ENCODE measurements around the gene CCDC6.
A peak's percentile ranks its signal among the peaks of the same experiment; 100 is the strongest.

The CCDC6 gene

DNA sequence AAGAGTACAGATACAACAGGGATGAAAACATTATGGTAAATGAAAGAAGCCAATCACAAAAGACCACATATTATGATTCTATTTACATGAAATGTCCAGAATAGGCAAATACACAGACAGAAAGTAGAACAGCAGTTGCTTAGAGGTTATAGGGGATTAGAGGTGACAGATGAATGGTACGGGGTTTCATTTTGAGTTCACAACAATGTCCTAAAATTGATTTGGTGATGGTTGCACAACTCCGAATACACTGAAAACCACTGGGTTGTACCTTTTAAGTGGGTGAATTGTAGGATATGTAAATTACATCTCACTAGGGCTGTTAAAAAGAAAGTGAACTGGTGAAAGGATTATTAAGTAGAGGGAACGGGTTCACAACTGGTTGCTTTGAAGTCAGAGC, 76.8 kb downstream of the CCDC6 start:
- in situ Hi-C loops (cut with MboI; ENCODE audit: low pct_unique_long_range_greater_than_20kb, low sequenced_read_pairs, unreplicated experiment) = no loop called here
- DNase-seq (ENCODE audit: low spot score) = peak; percentile 28
- no peak for TF ChIP-seq CTCF (IDR thresholded peaks at IDR 0.05; ENCODE audit: extremely low read depth, insufficient read depth, missing control alignments)

DNA sequence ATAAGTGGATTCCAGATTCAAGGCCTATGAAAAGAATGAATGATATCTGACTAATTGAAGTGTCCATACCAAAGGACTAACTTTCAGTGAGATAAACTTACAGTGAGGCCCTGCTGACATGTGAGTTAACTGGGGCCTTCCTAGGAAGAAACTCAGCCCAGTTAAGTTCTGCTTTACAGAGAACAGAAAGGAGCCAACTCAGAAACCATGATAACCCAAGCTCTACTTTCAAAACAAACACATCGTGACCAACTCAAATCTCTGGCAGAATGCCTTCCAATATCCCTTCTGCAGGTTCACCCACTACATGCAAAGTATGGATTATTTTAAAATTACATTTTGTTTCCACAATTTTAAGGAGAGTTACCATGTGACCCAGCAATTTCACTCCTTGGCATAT, 77.3 kb downstream of the CCDC6 start:
- in situ Hi-C loops (cut with MboI; ENCODE audit: low pct_unique_long_range_greater_than_20kb, low sequenced_read_pairs, unreplicated experiment) = no loop called here
- TF ChIP-seq CTCF (IDR thresholded peaks at IDR 0.05; ENCODE audit: extremely low read depth, insufficient read depth, missing control alignments) = no peak
- DNase-seq (ENCODE audit: low spot score) = no peak

DNA sequence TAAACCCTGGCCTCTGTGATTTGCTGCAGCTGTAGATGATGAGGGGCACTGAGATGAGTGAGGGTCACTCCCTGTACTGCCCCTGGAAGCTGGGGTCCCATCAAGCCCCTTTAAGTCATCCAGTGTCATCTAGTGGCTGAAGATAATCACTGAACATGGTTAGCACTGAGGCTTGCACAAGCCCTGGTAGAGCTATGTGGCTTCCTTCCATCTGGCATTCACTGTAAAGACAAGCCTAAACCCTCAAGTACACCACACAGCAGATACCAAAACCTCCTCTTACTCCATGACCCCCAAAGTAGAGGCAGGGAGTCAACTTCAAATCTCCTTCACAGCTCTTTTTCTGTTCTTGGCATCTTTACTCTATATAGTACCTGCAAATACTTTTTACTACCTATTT, 80.4 kb downstream of the CCDC6 start:
- no peak for DNase-seq (ENCODE audit: low spot score)
- in situ Hi-C loops (cut with MboI; ENCODE audit: low pct_unique_long_range_greater_than_20kb, low sequenced_read_pairs, unreplicated experiment) = no loop called here
- TF ChIP-seq CTCF (IDR thresholded peaks at IDR 0.05; ENCODE audit: extremely low read depth, insufficient read depth, missing control alignments) = no peak

GRCh38 chr10:59823751-59824150, 82.6 kb downstream of the CCDC6 start:
- in situ Hi-C loops (cut with MboI; ENCODE audit: low pct_unique_long_range_greater_than_20kb, low sequenced_read_pairs, unreplicated experiment) = no loop called here
- TF ChIP-seq CTCF (IDR thresholded peaks at IDR 0.05; ENCODE audit: extremely low read depth, insufficient read depth, missing control alignments) = no peak
- no peak for DNase-seq (ENCODE audit: low spot score)

DNA sequence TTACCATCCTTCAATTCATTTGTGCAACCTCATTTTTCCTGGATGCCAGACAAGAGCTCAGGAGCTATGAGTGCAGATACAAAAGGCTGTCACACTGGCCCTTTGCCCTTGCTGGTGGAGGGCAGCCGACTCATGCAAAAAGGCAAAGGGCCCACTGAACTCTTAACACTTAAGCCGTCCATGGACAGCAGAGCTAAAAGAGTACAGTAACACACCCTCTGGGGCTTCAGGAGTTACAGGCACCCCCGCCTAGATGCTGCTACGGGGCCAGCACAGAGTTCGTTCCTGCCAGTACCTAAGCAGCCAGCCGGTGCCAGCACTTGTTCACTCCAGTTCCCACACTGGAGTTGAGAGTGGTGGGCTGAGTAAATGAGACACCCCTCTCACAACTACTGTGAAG, 83.2 kb downstream of the CCDC6 start:
- DNase-seq (ENCODE audit: low spot score) = no peak
- TF ChIP-seq CTCF (IDR thresholded peaks at IDR 0.05; ENCODE audit: extremely low read depth, insufficient read depth, missing control alignments) = no peak
- in situ Hi-C loops (cut with MboI; ENCODE audit: low pct_unique_long_range_greater_than_20kb, low sequenced_read_pairs, unreplicated experiment) = no loop called here

- TF ChIP-seq CTCF (IDR thresholded peaks at IDR 0.05; ENCODE audit: extremely low read depth, insufficient read depth, missing control alignments) = no peak
- in situ Hi-C loops (cut with MboI; ENCODE audit: low pct_unique_long_range_greater_than_20kb, low sequenced_read_pairs, unreplicated experiment) = no loop called here
- no peak for DNase-seq (ENCODE audit: low spot score)
Measured at GRCh38 chr10:59820471-59820870, 85.9 kb downstream of the CCDC6 start.

- TF ChIP-seq CTCF (IDR thresholded peaks at IDR 0.05; ENCODE audit: extremely low read depth, insufficient read depth, missing control alignments) = no peak
- in situ Hi-C loops (cut with MboI; ENCODE audit: low pct_unique_long_range_greater_than_20kb, low sequenced_read_pairs, unreplicated experiment) = loop anchor here (10.0 kb wide), 1 partner anchor 185 kb away; no protein-coding TSS in a partner anchor
Measured at GRCh38 chr10:59819683-59820082, 86.7 kb downstream of the CCDC6 start.

More at GRCh38 chr10:59819683-59820082, 86.7 kb downstream of the CCDC6 start:
- no peak for DNase-seq (ENCODE audit: low spot score)

Data from GM13977 (cell line).